ENCODE data around the gene NR3C2.

- TF ChIP-seq CTCF (conservative IDR thresholded peaks at IDR 0.05) (no peak), EZH2 (IDR thresholded peaks at IDR 0.05; ENCODE audit: low read depth) (no peak)
Measured at GRCh38 chr4:148245015-148245414, 197.2 kb downstream of the NR3C2 start.

Data from PC-9 (cell line).